HCT116 (cell line): ENCODE results near the gene NCOA1. TPM values are rescaled to one million over a fixed set of nuclear protein-coding genes. Genes with fewer than 3 reads are reported as not detected.

Source experiments
- ATAC-seq: fragments of 200-7000 bp; cut with Tn5 transposase; 2 replicates; pipeline ENCODE4 v1.9.1; 2020; ENCODE audit warnings: mild to moderate bottlenecking, moderate library complexity
- BruUV-seq: library from RNA; stranded (reverse); fragments of 400-500 nt; replicated peaks from 2 replicates; lab custom pipeline; 2021; lab: Mats Ljungman, UMichigan
- CTCF ChIA-PET: fragments of 300-600 bp; sonication (Branson Sonifier 250); formaldehyde crosslinking; loops from one replicate; lab custom pipeline; 2021; ENCODE audit warnings: antibody characterized with exemption; lab: Charles Lee
- POLR2A ChIA-PET: fragments of 300-600, 350-600 bp; sonication (Branson Sonifier 250); formaldehyde crosslinking; loops from one replicate; lab custom pipeline; 2021; ENCODE audit warnings: antibody characterized with exemption; lab: Charles Lee
- RAD21 ChIA-PET, 2 experiments: fragments of 300-600 bp; sonication (Branson Sonifier 250); formaldehyde crosslinking; loops; one replicate each; lab custom pipeline; 2023; ENCODE audit warnings: low total read pairs in 2 of 2; ENCODE audit not compliant: uncharacterized antibody in 2 of 2, unreplicated experiment in 2 of 2, low non-redundant PET in 1 of 2; lab: Charles Lee
- DNase-seq: peaks from one replicate; pipeline ENCODE4 v3.0.0-alpha.2; 2010; ENCODE audit warnings: low read depth, low spot score
- H2AFZ ChIP-seq: fragments of 200-600 bp; shearing (Covaris generic), sonication (generic); 2 replicates; pipeline ENCODE4 v1.6.1; 2017; ENCODE audit warnings: low read depth, mixed run types, mixed read lengths, antibody characterized with exemption, low read length; ENCODE audit not compliant: poor library complexity, severe bottlenecking
- H3K27ac ChIP-seq: 2 replicates; pipeline ENCODE4 v1.5.1; 2012; ENCODE audit warnings: low read depth, low read length
- H3K27me3 ChIP-seq: fragments of 200-600 bp; sonication (generic); 2 replicates; pipeline ENCODE4 v1.6.1; 2016; ENCODE audit warnings: mixed run types, low read length, mixed read lengths; ENCODE audit not compliant: insufficient read depth
- H3K36me3 ChIP-seq, 2 experiments: fragments of 200-500 bp in 1 of 2; fragments of 200-600 bp in 1 of 2; sonication (Bioruptor generic) in 1 of 2; sonication (generic) in 1 of 2; 2 replicates each; pipeline versions ENCODE4 v1.5.1 to v1.6.1; 2014 to 2016; ENCODE audit warnings: low read length in 2 of 2, inconsistent platforms in 1 of 2, mixed read lengths in 1 of 2, mixed run types in 1 of 2; ENCODE audit not compliant: insufficient read depth in 2 of 2, control insufficient read depth in 1 of 2
- H3K4me1 ChIP-seq, 2 experiments: fragments of 200-600 bp in 1 of 2; sonication (generic) in 1 of 2; 2 replicates each; pipeline versions ENCODE4 v1.5.1 to v1.6.1; 2012 to 2017; ENCODE audit warnings: low read length in 2 of 2, inconsistent platforms in 1 of 2, mild to moderate bottlenecking in 1 of 2, mixed read lengths in 1 of 2, mixed run types in 1 of 2, moderate library complexity in 1 of 2; ENCODE audit not compliant: insufficient read depth in 2 of 2, control insufficient read depth in 1 of 2
- H3K4me2 ChIP-seq: fragments of 200-600 bp; sonication (generic); 2 replicates; pipeline ENCODE4 v1.6.1; 2017; ENCODE audit warnings: mixed run types, low read length, mixed read lengths
- H3K4me3 ChIP-seq, 2 experiments: fragments of 200-600 bp in 1 of 2; sonication (generic) in 1 of 2; replicated peaks in 1 of 2; 2 replicates each; pipeline ENCODE4 v1.5.1; 2011 to 2016; ENCODE audit warnings: low read length in 2 of 2, control low read depth in 1 of 2, low read depth in 1 of 2, mild to moderate bottlenecking in 1 of 2, mixed read lengths in 1 of 2, mixed run types in 1 of 2
- H3K79me2 ChIP-seq: fragments of 200-600 bp; sonication (generic); 2 replicates; pipeline ENCODE4 v1.6.1; 2017; ENCODE audit warnings: mild to moderate bottlenecking, mixed run types, low read length, moderate library complexity, mixed read lengths; ENCODE audit not compliant: insufficient read depth
- H3K9ac ChIP-seq: fragments of 200-600 bp; sonication (generic); 2 replicates; pipeline ENCODE4 v1.6.1; 2016; ENCODE audit warnings: low read length, mixed read lengths
- H3K9me2 ChIP-seq: fragments of 200-600 bp; sonication (generic), shearing (Covaris generic); 2 replicates; pipeline ENCODE4 v1.6.1; 2017; ENCODE audit warnings: mixed run types, mild to moderate bottlenecking, moderate library complexity; ENCODE audit not compliant: insufficient read depth
- H3K9me3 ChIP-seq, 2 experiments: fragments of 200-500 bp in 1 of 2; fragments of 200-600 bp in 1 of 2; sonication (Bioruptor generic) in 1 of 2; sonication (generic) in 1 of 2; 2 replicates each; pipeline ENCODE4 v1.6.1; 2014 to 2017; ENCODE audit warnings: low read length in 2 of 2, mixed read lengths in 2 of 2, inconsistent platforms in 1 of 2, low read depth in 1 of 2, mild to moderate bottlenecking in 1 of 2, mixed run types in 1 of 2, moderate library complexity in 1 of 2; ENCODE audit not compliant: control insufficient read depth in 1 of 2, insufficient read depth in 1 of 2
- H4K20me1 ChIP-seq: fragments of 200-600 bp; sonication (generic), shearing (Covaris generic); 2 replicates; pipeline ENCODE4 v1.6.1; 2017; ENCODE audit warnings: mixed run types, mild to moderate bottlenecking, moderate library complexity; ENCODE audit not compliant: insufficient read depth
- EGR1 ChIP-seq: IDR thresholded peaks from 2 replicates; pipeline ENCODE4 v1.6.1; 2012; ENCODE audit warnings: low read depth
- ELF1 ChIP-seq: IDR thresholded peaks from 2 replicates; pipeline ENCODE4 v1.6.1; 2012; ENCODE audit warnings: low read depth, borderline replicate concordance
- EZH2 ChIP-seq: fragments of 200-600 bp; sonication (generic); IDR thresholded peaks from 2 replicates; pipeline ENCODE4 v1.6.1; 2017; ENCODE audit warnings: antibody characterized with exemption, mixed run types
- EZH2phosphoT487 ChIP-seq: fragments of 200-600 bp; IDR thresholded peaks from 2 replicates; pipeline ENCODE4 v1.6.1; 2018; ENCODE audit warnings: antibody characterized with exemption, borderline replicate concordance
- FOSL1 ChIP-seq: IDR thresholded peaks from 2 replicates; pipeline ENCODE4 v1.6.1; 2012; ENCODE audit warnings: low read depth
- JUND ChIP-seq: IDR thresholded peaks from 2 replicates; pipeline ENCODE4 v1.6.1; 2012
- MAX ChIP-seq: IDR thresholded peaks from 2 replicates; pipeline ENCODE4 v1.6.1; 2012
- POLR2AphosphoS5 ChIP-seq: IDR thresholded peaks from 2 replicates; pipeline ENCODE4 v1.6.1; 2011; ENCODE audit warnings: mild to moderate bottlenecking, low read depth, low read length, moderate library complexity
- SP1 ChIP-seq: IDR thresholded peaks from 2 replicates; pipeline ENCODE4 v1.6.1; 2012; ENCODE audit warnings: low read depth
- ZBTB33 ChIP-seq: IDR thresholded peaks from 2 replicates; pipeline ENCODE4 v1.6.1; 2011; ENCODE audit warnings: mild to moderate bottlenecking, low read length, moderate library complexity; ENCODE audit not compliant: insufficient replicate concordance; ENCODE audit errors: extremely low read depth
- ZNF274 ChIP-seq: fragments of 200-500 bp; sonication (Bioruptor generic); IDR thresholded peaks from 2 replicates; pipeline ENCODE4 v1.6.1; 2014; ENCODE audit warnings: mild to moderate bottlenecking, low read depth, low read length, inconsistent platforms
- intact Hi-C: fragments of 100-400 bp; cut with micrococcal nuclease; formaldehyde crosslinking; loops from 2 replicates; pipeline ENCODE4 v1.10.0; 2022
- total RNA-seq: library from RNA; stranded (reverse); gene quantifications from one replicate; pipeline ENCODE4 v1.2.1, GENCODE V29; 2021; ENCODE audit not compliant: unreplicated experiment

The NCOA1 gene
- total RNA-seq, 1 experiment from 2014 or later = 10.4 TPM

GRCh38 chr2:24632172-24632571 lies 141.1 kb downstream of the NCOA1 start:
- H3K9ac ChIP-seq = no peak overlapping the region
- H3K27ac ChIP-seq = no peak overlapping the region
- TF ChIP-seq FOSL1 (no peak), EGR1 (no peak), ZBTB33 (no peak), ZNF274 (no peak), POLR2AphosphoS5 (no peak), ELF1 (no peak), JUND (no peak), EZH2 (no peak), MAX (no peak), EZH2phosphoT487 (no peak), SP1 (no peak)
- H3K4me2 ChIP-seq = no peak overlapping the region
- no peaks in the 10 kb centered on the region for H3K9me2 ChIP-seq
- no peak overlapping the region for H2AFZ ChIP-seq
- ATAC-seq (no peak), DNase-seq (no peak)
- H4K20me1 ChIP-seq = no peaks in the 10 kb centered on the region
- no peaks in the 10 kb centered on the region for H3K79me2 ChIP-seq
- intact Hi-C loops = no loop called here
- H3K36me3 ChIP-seq = no peaks in the 10 kb centered on the region
- no TSS peak for BruUV-seq
- no peak overlapping the region for H3K4me3 ChIP-seq
- H3K9me3 ChIP-seq = no peaks in the 10 kb centered on the region
- H3K4me1 ChIP-seq = no peaks in the 10 kb centered on the region
- ChIA-PET POLR2A (no interaction called here), RAD21 (no interaction called here), CTCF (no interaction called here)
- H3K27me3 ChIP-seq = no peaks in the 10 kb centered on the region
